ENCODE data around the gene LRRK2.
"Not testable (repeated sequence)": the region's sequence is repeated elsewhere in the genome, so short reads cannot be mapped to it uniquely, and the experiment has no call there.

Gene LRRK2

DNA sequence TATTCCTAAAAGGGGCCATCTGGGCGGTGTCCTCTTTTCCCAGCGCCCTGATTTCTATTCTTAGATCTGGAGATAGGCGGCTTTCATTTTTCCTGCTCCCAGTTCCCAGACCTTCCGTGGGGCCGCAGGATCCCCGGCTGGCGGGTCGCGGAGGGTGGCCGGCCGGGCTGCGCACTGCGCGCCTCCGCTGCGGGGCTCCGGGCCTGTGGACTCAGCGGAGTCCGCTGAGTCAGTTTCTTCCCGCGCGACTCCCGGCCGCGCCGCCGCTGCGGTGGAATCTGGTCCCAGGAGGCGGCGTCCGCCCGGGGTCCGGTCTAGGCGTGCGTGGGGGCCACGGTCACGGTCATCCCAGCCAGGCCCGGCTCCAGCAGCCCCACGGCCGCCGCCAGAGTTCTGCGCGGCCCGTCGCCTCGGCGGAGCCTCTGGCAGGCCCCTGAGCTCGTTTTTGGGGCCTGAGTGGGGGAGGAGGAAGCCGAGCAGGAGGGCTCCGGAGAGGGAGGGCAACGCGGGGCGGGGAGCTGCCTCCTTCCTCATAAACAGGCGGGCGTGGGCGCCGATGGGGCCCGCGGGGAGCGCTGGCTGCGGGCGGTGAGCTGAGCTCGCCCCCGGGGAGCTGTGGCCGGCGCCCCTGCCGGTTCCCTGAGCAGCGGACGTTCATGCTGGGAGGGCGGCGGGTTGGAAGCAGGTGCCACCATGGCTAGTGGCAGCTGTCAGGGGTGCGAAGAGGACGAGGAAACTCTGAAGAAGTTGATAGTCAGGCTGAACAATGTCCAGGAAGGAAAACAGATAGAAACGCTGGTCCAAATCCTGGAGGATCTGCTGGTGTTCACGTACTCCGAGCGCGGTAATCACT is at the start of gene LRRK2:
Gene LRRK2, plus strand, starts transcription at position 559 of the 853 bp plus-strand sequence. Its CDS starts 135 bp downstream, at position 694.
- DNase-seq (ENCODE audit: low read depth), result peak; percentile 3

DNA sequence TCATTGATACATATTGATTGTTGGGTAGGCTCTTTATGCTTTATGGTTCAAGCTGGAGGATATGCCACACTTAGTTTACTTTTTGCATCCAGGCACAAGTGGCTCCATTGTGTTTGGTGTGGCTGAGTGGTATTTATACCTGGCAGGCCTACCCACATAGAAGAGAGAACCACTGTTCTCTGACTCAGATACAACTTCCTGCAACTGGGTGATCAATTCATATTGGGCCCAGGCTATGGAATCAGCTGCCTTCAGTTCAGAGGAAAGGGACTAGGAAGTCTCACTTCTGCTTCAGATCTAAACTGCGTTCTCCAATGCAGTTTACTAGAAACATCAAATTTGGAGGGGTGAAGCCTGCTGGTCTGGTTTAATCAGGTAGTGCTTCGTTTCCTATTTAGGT is 49.8 kb upstream of the LRRK2 start:
- no peak for DNase-seq (ENCODE audit: low read depth)

DNA sequence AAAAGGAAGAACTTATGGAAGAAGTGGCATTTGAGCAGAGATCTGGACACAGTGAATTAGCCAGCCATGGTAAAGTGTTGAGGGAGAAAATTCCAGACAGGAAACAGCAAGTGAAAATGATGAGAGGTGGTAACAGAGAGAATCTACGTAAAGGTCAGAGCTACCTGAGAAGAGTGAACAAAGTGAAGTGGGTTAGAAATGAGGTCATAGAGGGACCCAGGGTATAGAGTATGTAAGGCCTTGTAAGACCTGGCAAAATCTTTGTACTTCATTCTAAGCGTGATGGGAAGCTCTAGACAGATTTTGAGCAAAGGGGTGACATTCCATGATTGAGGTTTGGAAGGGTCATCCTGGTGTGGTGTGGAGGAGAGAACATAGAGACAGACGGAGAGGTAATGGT is 49.3 kb upstream of the LRRK2 start:
- DNase-seq (ENCODE audit: low read depth), result no peak

DNA sequence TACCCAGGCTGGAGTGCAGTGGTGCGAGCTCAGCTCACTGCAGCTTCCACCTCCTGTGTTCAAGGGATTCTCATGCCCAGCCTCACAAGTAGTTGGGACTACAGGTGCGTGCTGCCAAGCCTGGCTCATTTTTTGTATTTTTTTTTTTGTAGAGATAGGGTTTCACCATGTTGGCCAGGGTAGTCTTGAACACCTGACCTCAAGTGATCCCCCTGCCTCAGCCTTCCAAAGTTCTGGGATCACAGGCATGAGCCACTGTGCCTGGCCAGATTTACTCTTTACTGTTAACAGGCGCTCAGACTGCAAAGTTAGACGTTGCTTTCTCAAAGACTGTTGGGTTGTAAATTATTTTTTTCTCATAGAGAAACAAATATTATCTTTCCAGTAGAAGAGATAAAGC is 46.1 kb upstream of the LRRK2 start:
- DNase-seq (ENCODE audit: low read depth), result no peak

DNA sequence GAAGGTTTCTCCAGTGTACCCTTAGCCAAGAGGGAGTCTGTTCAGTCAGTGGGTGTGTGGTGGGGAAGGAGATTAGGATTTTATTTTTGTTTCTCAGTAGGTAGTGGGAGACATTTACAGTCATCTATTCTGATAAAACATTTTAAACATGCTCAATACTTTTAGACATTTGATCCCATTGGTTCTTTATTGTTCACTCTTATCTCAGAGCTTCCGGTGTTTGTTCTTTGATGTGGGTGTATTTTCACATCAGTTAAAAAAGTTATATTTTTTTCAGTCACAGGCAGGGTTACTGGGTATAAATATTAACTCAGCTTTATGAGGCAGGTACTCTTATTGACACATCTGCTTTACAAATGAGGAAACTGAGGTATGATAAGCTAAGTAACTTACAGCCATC is 43.3 kb upstream of the LRRK2 start:
- DNase-seq (ENCODE audit: low read depth), result no peak

DNA sequence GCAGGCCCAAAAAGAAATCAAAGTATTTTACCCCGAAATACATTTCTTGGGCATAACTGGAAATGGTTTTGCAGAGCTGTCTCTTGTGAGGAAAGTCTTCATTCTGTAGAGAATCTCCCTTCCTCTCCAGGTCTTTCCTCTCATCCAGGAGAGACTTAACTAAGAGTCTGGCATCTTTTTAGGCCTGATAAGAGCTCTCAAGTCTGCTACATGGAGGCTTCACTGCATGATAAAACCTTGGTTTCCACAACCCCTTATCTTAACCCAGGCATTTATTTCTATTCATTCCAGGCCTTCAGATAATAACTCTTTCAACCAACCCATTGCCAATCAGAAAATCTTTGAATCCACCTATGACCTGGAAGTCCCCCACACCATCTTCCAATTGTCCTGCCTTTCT is 41.1 kb upstream of the LRRK2 start:
- no peak for DNase-seq (ENCODE audit: low read depth)

DNA sequence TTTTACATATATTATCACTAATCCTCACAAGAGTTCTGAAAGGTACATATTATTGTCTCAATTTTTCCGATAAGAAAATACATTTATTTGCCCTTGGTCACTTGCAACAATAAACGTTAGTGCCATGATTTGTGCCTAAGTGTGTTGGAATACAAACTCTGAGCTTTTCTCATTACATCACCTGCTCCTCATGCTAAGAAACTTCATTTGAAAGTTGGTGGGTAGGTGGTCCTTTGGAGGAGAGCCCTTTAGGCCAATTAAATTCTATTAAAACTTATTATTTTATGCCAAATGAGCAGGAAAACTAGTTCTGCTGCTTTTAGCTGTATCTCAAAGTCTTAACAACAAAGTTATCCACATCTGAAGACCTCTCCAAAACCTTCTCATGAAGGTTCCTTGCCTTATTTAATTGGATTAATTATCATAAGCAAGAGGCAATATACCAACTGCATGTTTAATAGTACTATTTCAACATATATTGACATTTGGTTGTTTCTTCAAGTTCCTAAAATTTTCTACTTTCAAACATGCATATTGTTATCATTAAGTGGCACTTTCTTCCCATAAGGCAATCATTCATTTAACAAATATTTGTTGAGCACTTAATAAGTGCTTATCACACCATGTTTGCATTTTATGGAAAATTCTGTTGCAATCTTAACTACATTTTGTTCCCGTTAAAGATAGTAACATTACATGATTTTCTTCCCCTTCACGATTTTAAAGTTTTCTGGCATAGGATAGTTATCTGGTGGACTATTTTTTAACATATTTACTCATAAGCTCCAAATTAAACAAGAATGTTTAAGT is 40.1 kb upstream of the LRRK2 start:
- DNase-seq (ENCODE audit: low read depth), result no peak

DNA sequence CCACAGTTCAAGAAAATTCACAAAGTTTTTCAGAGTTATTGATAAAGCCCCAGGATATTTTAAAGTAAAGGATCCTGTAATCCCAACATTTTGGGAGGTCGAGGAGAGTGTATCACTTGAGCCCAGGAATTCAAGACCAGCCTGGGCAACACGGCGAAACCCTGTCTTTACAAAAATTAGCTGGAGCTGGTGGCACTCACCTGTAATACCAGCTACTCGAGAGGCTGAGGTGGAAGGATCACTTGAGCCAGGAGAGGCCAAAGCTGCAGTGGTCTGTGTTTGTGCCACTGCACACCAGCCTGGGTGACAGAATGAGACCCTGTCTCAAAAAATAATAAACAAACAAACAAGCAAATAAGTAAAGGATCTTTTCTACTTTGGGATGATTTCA is 39.5 kb upstream of the LRRK2 start:
- DNase-seq (ENCODE audit: low read depth), result no peak

DNA sequence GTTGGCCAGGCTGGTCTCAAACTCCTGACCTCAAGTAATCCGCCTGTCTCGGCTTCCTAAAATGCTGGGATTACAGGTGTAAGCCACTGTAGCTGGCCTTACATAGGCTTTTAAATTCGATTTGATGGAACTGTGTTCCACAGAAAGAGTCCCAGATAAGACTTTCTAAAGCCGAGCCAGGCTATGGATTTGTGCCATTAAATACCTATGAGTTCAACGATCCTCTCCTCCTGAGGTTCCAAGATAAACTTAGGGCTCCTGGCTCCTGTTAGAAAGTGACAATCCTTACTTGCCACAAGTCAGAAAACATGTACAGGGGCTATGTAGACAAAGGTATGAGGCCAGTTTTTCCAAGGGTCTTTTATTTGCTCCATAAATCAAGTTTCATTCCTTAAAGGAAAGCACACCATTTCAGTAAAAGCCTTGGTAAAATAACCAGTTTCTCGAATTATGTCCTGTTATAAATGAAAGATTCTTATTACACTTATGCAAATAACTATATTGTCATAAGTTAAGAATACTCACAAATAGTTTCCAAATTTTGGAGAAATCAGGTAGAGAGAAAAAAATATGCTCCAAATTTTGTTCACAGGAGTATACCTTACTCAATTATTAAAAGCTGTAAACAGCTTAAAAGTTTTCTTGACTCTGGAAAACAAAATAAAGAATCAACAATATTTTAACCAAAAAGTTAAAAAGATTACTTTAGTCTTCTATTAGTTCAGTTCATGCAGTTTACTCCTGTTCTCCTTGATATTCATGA is 36.1 kb upstream of the LRRK2 start:
- no peak for DNase-seq (ENCODE audit: low read depth)

DNA sequence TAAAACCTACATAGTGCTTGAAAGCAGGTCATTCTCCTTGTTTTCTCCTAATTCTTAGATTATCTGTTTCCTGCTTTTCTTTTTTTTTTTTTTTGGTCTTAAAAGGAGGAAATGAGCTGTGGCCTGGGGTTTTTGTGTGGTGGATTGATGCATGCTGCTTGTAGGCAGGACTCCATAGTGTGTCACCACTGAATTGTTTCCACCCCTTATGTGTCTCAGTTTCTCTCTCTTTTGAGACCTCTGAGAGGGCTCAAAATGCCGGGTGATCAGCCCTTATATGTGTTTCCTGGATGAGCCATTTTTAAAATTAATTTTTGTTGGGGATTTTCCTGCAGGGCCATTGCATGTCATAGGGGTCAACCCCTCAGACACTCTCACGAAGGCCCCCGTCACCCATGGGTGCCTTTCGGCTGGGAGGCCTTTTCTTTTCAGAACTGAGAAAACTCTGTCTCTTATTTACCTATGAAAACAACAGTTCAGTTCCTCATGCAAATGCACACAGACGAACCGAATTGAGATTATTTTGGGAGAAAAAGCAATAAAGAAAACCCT is 32.0 kb upstream of the LRRK2 start:
- DNase-seq (ENCODE audit: low read depth), result no peak

DNA sequence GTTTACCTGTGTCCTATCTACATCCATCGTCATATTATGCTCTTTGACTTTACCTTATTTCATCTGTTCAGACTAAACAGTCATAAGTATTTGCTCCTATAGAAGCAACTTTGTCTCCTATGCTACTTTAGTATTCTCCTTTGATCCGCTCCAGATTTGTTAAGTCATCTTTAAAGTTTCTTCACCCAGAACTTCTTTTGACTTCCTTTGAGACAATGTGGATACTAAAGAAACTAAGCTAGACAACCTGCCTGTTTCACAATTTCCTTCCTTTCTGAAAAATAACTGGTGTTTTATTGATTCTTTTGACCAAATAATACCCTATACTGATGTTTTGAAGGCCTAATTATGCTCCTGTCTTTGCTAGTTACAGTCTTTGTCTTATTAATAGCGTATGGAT is 30.0 kb upstream of the LRRK2 start:
- DNase-seq (ENCODE audit: low read depth), result no peak

DNA sequence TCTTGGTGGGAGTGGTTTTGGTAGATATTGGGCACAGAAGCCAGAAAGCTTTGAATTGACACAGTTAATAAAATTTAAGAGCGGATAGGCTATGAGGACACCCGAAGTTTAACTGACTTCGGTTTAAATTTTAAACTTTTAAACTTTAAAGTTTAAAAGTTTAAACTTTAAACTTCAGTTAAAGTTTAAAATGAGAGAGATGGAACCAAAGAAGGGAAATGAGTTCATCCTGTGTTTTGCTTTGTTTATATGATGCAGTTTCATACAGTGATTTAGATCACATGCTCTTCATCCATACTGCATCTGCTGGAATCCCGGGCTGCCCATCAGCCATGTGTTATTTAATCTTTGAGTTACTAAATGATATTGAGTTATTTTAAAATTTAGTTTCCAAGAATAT is 27.2 kb upstream of the LRRK2 start:
- no peak for DNase-seq (ENCODE audit: low read depth)

DNA sequence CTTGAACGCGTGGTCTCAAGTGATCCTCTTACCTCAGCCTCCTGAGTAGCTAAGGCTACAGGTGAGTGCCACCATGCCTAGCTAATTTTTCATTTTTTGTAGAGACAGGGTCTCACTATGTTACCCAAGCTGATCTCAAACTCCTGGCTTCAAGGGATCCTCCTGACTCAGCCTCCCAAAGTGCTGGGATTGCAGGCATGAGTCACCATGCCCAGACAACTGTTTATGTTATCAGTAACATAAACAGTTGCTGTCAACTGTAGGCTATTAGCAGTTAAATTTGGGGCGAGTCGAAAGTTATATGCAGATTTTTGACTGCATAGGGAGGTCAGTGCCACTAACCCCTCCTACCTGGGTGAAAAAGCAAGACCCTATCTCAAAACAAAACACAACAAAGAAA is 26.2 kb upstream of the LRRK2 start:
- DNase-seq (ENCODE audit: low read depth), result no peak

DNA sequence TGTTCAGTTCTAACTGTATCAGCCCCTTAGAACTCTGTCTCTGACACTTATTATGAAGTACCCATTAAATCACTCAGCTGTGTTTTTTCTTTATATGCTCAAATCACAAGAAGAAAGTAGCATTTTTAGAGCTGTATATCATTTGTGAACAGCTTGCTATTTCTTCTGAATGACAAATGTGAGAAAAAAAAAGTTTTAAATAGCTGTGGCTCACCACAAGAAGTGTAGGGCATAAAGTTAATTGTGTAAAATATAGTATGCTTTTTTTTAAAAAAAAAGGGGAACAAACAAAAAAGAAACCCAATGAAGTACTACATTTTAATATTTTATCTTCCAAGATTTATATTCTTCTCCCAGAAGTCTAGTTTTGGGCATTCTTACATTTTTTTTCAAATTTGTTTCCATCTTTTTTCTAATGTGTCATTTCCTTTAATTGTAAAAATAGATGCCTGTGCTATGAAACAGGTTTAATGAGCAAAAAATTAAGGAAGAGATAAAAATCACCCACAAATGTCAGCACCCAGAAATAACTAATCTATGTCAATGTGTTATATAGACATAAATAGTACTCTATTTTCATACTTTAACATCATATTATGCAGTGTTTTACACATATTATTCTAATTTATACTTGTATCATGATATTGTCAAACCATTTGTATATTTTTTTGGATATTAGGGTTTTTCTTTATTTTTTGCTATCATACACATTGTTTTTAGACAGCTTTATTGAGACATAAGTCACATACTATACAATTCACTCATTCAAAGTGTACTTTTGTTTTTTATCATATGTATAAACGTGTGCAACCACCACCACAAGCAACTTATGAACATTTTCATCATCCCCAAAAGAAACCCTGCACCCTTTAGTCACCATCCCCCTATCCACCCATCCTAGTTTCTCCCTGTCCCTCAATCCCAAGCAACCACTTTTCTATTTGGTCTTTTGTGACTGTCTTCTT is 22.4 kb upstream of the LRRK2 start:
- no peak for DNase-seq (ENCODE audit: low read depth)

DNA sequence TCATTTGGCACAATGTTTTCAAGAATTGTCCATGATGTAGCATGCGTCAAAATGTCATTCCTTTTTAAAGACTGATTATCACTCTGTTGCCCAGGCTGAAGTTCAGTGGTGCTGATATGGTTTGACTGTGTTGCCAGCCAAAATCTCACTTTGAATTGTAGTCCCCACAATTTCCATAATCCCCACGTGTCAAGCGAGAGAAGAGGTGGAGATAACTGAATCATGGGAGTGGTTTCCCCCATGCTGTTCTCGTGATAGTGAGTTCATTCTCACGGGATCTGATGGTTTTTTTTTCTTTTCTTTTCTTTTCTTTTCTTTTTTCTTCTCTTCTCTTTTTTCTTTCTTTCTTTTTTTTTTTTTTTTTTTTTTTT is 21.8 kb upstream of the LRRK2 start:
- DNase-seq (ENCODE audit: low read depth), result no peak

DNA sequence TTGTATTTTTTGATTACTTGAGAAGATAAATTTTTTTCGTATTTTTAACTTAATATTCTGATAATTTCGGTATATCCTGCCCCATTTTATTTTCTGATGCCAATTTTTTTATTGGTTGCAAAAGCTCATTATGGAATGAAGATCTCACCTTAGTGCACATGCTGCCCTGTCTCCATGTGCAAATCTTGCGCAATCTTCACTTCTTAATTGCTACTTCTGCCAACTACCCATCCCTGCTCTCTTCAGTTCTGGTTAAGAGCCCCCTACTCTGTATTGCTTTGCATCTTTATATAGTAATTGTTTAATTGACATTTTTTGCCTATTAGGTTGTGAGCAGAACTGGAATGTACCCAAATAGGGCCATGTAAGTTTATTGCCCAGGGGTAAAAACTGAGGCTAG is 20.5 kb upstream of the LRRK2 start:
- DNase-seq (ENCODE audit: low read depth), result no peak

DNA sequence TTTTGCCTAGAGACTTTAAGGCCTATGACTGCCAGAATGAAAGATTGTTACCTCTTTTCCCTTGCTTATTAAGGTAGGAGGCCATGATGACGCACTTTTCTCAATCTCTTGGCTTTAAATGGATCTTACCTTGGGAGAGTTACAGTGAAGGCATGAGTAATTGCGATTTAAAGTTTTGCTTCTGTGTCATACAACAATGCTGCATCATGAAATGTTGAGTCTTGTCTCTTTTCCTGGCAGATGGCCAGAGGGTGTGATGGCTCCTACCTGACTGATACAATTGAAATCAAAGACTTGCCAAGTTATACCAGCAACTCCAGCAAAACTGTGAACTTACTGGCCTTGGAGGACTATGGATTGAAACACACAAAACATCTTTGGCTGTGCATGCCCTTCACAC is 17.2 kb upstream of the LRRK2 start:
- no peak for DNase-seq (ENCODE audit: low read depth)

DNA sequence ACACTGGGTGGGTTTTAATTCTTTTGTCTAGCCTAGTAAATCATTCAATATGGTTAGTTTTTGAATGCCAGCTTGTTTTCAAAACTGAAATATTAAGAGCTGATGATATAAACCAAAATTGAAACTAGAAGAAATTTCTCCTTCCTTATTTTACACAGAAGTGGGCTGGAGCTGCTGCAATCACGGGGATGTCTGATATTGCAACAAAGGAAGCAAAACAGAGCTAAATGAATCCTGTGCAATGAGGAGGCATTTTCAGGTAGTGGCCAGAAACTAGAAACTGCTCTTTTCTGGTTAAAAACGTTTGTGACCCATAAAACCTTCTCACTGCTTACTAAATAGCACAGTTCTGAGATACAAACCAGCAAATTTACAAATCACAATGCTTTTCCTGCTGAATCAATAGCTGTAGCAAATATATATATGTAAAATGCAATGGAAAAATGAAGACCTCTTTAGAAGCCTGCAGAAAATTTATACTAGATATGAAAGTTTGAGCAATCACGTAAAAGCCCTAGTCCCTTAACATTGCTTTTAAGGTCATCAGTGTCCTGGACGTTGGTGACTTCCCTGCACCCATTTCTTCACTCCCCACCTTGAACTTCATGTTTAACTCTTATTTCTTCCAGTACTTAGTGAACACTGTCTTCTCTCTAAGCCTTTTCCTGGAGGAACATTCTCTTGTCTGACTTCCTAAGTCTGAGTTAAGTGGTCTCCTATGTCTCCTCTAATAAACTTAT is 15.9 kb upstream of the LRRK2 start:
- no peak for DNase-seq (ENCODE audit: low read depth)

DNA sequence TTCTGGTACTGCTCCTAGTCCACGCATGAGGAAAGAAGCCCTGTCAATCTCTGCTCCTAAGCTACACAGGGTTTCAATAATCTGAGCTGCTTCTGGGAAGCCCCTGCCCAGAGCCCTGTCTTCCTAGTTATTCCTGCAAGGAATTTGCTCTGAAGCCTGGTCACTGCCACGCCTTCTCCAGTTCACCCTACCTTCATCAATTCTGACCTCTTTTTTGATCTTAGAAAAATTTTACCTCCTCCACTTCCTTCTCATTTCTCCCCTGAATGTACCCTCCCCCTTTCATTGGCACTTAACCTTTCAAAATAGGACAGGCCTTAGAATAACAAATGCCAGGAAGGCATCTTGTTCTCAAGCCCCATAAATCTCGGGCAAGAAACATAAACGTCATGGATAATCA is 14.9 kb upstream of the LRRK2 start:
- no peak for DNase-seq (ENCODE audit: low read depth)

DNA sequence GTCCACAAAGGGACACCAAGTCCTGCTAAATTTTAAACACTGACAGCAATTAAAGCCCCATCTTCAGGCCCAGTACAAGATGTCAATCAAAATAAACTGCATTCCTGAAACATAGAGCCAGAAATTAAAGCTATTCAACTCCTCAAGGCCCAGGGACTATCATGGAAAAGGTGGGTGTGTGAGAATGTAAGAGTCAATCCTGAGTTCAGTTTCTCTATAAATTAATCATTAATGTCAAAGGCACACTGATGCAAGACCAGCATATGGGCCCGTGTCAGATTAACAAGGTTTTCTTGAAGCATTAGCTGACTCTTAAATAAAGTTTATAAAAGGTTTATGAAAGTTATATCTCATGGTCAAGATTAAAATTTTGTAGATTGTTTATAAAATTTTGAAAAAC is 13.6 kb upstream of the LRRK2 start:
- not testable (repeated sequence) for DNase-seq (ENCODE audit: low read depth)

DNA sequence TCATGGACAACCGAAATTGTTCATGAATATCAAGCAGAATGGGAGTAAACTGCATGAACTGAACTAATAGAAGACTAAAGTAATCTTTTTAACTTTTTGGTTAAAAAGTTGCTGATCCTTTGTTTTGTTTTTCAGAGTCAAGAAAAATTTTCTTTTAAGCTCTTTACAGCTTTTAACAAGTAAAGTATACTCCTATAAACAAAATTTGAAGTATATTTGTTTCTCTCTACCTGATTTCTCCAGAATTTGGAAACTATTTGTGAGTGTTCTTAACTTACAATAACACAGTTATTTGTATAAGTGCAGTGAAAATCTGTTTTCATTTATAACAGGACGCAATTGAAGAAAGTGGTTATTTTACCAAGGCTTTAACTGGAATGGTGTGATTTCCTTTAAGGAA is 12.2 kb upstream of the LRRK2 start:
- no peak for DNase-seq (ENCODE audit: low read depth)
